ENCODE measurements around the gene TAB3. TPM values are rescaled to one million over a fixed set of nuclear protein-coding genes. Genes with fewer than 3 reads are reported as not detected.

TAB3 gene
- total RNA-seq, 1 experiment from 2014 or later: 30.9 TPM

DNA sequence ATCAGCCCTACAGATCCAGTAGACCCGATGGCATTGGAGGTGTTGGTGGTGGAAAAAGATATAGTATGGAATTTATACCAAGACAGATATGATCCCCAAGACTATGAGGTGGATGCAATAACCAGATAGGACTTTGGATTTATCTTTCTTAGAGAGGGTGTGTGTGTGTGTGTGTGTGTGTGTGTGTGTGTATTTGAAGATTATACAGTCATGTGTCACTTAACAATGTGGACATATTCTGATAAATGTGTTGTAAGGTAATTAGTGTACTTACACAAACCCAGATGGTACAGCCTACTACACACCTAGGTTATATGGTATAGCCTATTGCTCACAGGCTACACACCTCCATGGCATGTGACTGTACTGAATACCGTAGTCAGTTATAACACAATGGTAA lies 24.4 kb upstream of the TAB3 start:
- no peak for TF ChIP-seq CTCF (IDR thresholded peaks at IDR 0.05; ENCODE audit: unreplicated experiment)
- intact Hi-C loops (cut with micrococcal nuclease; ENCODE audit: unreplicated experiment): no loop called here
- Mint-ChIP-seq H3K4me3 (ENCODE audit: low read depth, unreplicated experiment) (no peak overlapping the region), H3K27ac (ENCODE audit: unreplicated experiment) (no peak overlapping the region), H3K36me3 (ENCODE audit: insufficient read depth, unreplicated experiment) (no peaks in the 10 kb centered on the region), H3K27me3 (ENCODE audit: unreplicated experiment) (no peaks in the 10 kb centered on the region), H3K4me1 (ENCODE audit: low read depth, unreplicated experiment) (no peaks in the 10 kb centered on the region), H3K9me3 (ENCODE audit: low read depth, unreplicated experiment) (no peaks in the 10 kb centered on the region)
- DNase-seq: no peak
- BruUV-seq (replicated peaks): no TSS peak
- CTCF ChIA-PET: no interaction called here

DNA sequence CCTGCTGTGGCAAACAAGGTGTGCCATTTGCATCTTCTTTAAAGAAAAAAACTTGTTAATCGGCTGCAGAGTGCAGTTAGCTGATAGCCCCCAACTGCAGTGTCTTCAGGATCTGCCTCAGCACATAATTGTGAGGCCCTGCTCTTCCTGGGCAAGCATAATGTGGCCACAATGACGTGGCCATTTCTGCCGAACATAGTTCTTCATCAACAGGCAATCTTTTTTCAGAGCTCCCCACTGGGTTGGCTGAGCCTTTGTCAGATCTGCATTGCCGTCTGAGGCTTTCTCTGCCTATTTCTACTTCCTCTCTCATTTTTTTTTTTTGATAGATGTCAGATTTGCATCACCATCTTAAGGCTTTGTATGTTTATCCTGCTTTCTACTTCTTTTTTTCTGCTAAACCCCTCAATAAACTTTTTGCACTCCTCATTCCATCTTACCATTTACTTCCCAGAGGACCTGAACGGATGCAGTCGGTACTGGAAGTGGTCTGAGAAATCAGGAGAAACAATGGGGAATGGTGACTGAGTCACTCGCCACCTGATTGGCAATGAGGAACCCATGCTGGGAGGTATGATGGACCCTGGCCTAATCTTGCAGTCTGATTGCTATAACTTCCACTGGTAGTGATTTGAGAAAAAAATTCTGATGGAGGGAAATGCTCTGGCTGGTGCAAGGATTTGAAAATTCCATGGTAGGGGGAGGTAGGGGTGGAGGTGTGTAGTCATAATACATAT lies 21.2 kb upstream of the TAB3 start:
- Mint-ChIP-seq H3K4me1 (ENCODE audit: low read depth, unreplicated experiment) (no peaks in the 10 kb centered on the region), H3K27me3 (ENCODE audit: unreplicated experiment) (no peaks in the 10 kb centered on the region), H3K4me3 (ENCODE audit: low read depth, unreplicated experiment) (no peak overlapping the region), H3K27ac (ENCODE audit: unreplicated experiment) (no peak overlapping the region), H3K9me3 (ENCODE audit: low read depth, unreplicated experiment) (no peaks in the 10 kb centered on the region), H3K36me3 (ENCODE audit: insufficient read depth, unreplicated experiment) (no peaks in the 10 kb centered on the region)
- intact Hi-C loops (cut with micrococcal nuclease; ENCODE audit: unreplicated experiment): no loop called here
- TF ChIP-seq CTCF (IDR thresholded peaks at IDR 0.05; ENCODE audit: unreplicated experiment): no peak
- CTCF ChIA-PET: no interaction called here
- DNase-seq: no peak
- BruUV-seq (replicated peaks): no TSS peak

GRCh38 chrX:30906726-30907125 lies 17.7 kb upstream of the TAB3 start:
- no TSS peak for BruUV-seq (replicated peaks)
- no peaks in the 10 kb centered on the region for H3K4me1 Mint-ChIP-seq (ENCODE audit: low read depth, unreplicated experiment)
- H3K27ac Mint-ChIP-seq (ENCODE audit: unreplicated experiment): no peak overlapping the region
- H3K9me3 Mint-ChIP-seq (ENCODE audit: low read depth, unreplicated experiment): no peaks in the 10 kb centered on the region
- no peak for TF ChIP-seq CTCF (IDR thresholded peaks at IDR 0.05; ENCODE audit: unreplicated experiment)
- no peak overlapping the region for H3K4me3 Mint-ChIP-seq (ENCODE audit: low read depth, unreplicated experiment)
- no peaks in the 10 kb centered on the region for H3K36me3 Mint-ChIP-seq (ENCODE audit: insufficient read depth, unreplicated experiment)
- DNase-seq: no peak
- no peaks in the 10 kb centered on the region for H3K27me3 Mint-ChIP-seq (ENCODE audit: unreplicated experiment)
- CTCF ChIA-PET: interaction anchor here (1.0 kb wide), 1 partner anchor 11 kb away, joined by 3 read pairs; no protein-coding TSS in a partner anchor
- intact Hi-C loops (cut with micrococcal nuclease; ENCODE audit: unreplicated experiment): no loop called here

GRCh38 chrX:30905321-30905720 lies 16.3 kb upstream of the TAB3 start:
- no peak overlapping the region for H3K27ac Mint-ChIP-seq (ENCODE audit: unreplicated experiment)
- CTCF ChIA-PET: no interaction called here
- no peaks in the 10 kb centered on the region for H3K36me3 Mint-ChIP-seq (ENCODE audit: insufficient read depth, unreplicated experiment)
- H3K4me3 Mint-ChIP-seq (ENCODE audit: low read depth, unreplicated experiment): no peak overlapping the region
- H3K27me3 Mint-ChIP-seq (ENCODE audit: unreplicated experiment): no peaks in the 10 kb centered on the region
- no peaks in the 10 kb centered on the region for H3K9me3 Mint-ChIP-seq (ENCODE audit: low read depth, unreplicated experiment)
- peaks cover 1% of the 10 kb centered on the region for H3K4me1 Mint-ChIP-seq (ENCODE audit: low read depth, unreplicated experiment)
- no peak for TF ChIP-seq CTCF (IDR thresholded peaks at IDR 0.05; ENCODE audit: unreplicated experiment)
- DNase-seq: no peak
- BruUV-seq (replicated peaks): no TSS peak
- intact Hi-C loops (cut with micrococcal nuclease; ENCODE audit: unreplicated experiment): no loop called here

Measured in Calu3 (cell line).